Fibroblast of skin of right quadriceps (primary cell): ENCODE results near the gene C17orf113.
"Not testable (repeated sequence)": the region's sequence is repeated elsewhere in the genome, so short reads cannot be mapped to it uniquely, and the experiment has no call there.

Experiments used
- DNase-seq: peaks from one replicate; pipeline ENCODE4 v3.0.0-alpha.2; 2013

C17orf113 gene

GRCh38 chr17:42041619-42042018 lies 8.8 kb downstream of the C17orf113 start:
- DNase-seq: no peak

DNA sequence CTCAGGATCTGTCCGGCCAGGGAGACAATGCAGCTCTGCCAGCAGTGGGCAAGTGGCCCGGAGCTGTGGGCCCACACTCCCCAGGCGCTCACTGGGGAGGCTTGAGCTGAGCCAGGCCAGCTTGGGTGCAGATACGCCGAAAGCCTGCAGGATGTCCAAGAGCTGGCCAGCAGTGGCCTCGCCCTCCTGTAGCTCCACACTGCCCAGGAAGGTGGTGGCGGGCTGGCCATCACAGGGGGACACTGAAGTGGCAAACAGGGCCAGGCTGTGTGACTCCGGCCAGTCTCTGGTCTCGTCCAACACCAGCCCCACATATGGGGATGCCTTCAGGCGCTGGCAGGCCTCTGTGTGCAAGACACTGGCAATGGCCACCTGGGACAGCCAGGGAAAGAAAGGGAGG lies 9.6 kb downstream of the C17orf113 start:
- DNase-seq: no peak

DNA sequence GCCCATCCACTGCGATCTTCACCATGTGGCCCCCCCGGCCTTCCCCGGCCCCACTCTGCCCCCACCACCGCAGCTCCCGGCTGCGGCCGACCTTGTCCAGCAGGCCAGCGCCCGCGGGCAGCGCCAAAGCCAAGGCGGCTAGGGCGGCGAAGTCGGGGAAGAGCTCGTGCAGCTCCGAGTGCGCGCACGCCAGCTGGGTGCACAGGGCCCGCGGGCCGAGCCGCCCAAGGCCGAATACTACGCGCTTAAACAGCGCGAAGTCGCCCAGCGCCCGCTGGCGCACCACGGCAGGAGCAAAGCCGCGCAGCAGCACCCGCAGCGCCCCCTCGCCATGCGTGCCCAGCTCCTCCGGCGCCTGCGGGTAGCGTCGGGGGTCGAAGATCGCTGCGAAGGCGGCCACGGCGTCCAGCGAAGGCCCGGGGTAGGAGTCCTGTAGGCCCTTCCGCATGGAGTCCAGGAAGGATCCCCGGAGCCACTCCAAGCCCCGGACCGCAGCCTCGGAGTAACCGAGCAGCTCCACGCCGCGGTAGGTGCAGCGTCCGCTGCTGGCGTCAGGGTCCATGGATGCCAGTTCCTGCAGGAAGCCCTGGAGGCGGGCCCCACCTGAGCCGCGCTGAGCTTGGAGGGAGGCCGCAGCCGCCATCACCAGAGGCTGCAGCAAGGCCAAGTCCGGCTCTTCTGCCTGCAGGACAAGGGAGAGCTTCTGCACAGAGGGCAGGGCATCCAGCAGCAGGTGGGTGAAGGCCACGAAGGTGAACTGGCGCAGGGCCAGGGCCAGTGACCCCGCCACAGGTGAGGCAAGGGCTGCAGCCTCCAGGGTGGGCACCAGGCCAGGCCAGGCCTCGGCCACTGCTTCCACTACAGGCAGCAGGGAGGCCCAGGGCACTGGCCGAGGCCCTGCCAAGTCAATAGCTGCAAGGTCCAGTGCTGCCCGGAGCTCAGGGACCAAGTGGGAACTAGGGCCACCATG lies 10.3 kb downstream of the C17orf113 start:
- no peak for DNase-seq

- no peak for DNase-seq
Observed at GRCh38 chr17:42038221-42038973, 12.0 kb downstream of the C17orf113 start.

GRCh38 chr17:42034059-42034458 lies 16.3 kb downstream of the C17orf113 start:
- no peak for DNase-seq

DNA sequence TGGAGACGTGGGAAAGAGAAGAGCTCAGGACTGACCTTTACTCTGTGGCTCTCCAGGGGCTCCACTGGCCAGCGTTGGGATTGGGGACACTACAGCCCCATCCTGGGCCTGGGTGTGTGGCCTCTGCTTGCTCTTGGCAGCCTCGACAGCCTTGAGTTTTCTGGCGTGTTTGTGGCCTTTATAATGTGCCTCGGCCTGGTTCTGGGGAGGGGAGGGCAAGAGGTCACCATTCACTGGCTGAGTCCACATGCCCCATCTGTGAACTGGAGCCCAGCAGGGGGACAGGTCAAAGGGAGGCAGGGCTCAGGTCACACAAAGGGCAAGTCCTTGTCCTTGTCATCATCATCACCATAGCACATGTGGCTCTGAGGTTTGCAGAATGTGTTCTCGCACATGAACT lies 18.8 kb downstream of the C17orf113 start:
- no peak for DNase-seq

DNA sequence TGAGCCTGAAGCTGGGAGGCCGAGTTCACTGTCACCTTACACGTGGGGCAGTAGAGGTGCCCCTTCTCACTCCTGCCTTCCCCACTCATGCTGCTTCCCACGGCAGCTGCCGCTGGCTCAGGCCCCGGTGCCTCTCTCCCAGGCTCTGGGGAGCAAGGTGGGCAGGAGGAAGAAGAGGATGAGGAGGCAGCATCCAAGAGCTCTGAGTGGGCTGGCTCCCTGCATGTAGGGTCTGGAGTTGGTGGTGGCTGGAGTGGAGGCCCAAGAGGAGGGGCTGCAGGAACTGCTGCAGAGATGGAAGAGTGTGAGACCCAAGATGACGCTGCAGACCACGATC lies 21.6 kb downstream of the C17orf113 start:
- no peak for DNase-seq

GRCh38 chr17:42027961-42028790 lies 22.2 kb downstream of the C17orf113 start:
- DNase-seq: no peak

DNA sequence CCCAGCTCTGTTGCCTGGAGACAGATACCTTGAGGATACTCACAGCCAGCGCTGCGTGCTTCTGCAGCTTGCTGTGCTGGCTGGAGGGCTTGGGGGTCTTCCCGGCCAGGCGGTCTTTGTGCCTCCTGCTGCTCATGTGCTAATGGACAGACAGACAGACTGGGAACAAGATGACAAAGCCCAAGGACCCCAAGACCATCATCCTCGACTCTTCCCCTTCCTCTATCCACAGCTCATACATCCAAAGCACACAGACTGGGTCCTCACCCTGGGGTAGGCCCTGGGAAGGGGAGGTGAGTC lies 22.9 kb downstream of the C17orf113 start:
- no peak for DNase-seq

DNA sequence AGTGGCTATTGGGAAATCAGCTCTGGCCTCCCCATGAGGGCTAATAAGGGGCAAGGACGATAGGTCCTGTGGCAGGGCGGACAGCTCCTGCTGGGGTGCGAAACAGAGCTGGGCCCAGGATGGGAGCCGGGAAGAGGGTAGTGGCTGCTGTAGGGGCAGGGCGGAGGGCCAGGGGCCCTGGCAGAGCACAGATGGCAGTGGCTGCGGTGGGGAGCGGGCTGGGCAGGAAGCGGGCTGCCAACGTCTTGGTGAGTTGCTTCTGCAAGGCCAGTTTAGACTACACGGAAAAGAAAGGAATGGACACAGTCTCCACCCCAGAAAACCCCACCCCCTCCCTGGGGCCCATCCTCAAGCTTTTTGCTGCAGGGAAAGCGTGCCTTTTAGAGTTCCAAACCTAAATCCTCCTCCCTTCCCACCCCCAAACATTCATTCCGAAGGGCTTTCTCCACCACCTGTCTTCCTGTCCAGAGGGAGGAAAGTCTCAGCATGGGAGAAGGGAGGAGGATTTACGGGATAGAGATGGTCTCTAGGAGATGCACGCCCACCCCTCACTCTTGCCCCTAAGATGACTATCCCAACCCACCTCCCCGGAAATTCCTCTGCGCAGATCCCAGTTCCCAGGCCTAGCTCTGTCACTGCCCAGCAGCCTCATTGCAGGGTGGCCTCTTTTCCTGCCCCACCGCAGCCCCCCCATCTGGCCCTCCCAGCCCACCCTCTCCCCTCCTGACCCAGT lies 23.4 kb downstream of the C17orf113 start:
- DNase-seq: no peak

GRCh38 chr17:42025936-42026335 lies 24.5 kb downstream of the C17orf113 start:
- DNase-seq: no peak

DNA sequence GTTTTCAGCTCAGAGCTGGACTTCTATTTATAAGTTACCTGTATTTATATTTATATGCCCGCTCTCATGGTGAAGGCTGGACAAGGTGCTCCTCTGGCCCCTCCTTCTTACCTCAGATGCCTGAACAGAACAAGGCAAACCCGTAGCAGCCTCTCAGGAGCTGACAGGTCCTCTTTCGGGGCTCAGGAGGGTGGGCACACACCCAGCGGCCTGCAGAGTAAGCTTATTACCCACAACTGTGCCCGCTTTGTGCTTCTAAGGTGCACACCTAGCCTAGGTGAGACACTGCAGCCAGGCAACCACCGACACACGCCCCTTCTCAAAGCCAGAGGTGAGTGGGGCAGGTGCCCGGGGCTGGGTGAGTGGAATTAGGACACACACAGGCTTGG lies 25.2 kb downstream of the C17orf113 start:
- no peak for DNase-seq

DNA sequence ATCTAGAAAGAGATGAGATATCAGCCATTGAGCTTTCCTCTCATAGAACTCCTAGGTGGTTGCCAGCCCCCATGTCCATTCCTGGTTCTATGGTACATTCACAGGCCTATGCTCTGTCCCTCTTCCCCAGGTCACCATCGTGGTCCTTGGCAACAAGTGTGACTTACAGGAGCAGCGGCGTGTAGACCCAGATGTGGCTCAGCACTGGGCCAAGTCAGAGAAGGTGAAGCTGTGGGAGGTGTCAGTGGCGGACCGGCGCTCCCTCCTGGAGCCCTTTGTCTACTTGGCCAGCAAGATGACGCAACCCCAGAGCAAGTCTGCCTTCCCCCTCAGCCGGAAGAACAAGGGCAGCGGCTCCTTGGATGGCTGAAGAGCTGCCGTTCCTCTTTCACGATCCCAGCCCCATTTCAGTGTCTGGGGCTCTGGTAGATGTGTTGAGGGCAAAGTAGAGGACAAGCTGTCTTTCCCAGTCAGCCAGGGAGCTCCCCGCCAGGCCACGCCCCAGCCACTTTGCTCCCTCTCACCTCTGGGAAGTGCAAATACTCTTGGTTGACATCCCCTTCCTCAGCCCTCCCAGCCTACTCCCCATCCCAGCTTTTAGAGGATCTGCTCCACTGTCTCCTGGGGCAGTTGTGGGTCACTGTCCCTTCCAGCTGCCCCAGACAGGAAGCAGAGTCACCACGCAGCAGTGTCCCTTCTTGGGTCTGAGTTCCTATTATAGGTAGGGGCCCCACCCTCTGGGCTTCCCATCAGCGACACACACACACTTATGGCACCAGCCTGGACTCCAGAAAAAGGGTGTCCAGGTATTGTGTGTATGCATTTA lies 26.7 kb downstream of the C17orf113 start:
- no peak for DNase-seq

DNA sequence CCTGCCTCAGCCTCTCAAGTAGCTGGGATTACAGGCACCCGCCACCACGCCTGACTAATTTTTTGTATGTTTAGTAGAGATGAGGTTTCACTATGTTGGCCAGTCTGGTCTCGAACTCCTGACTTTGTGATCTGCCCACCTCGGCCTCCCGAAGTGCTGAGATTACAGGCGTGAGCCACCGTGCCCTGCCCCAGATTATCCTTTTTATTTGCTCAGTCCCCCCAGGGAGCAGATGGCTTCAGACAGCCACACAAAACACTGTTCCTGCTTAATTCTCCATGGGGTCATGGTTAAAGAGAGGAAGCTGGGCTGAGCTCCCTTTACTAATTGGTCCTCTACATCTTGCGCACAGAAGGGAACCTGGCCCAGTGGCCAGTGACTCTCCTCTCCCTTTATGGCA lies 29.6 kb downstream of the C17orf113 start:
- DNase-seq: not testable (repeated sequence)

- DNase-seq: peak; percentile 87
Observed at GRCh38 chr17:42019509-42020404, 30.6 kb downstream of the C17orf113 start, which contains the start of gene NKIRAS2. NKIRAS2 (plus strand) TSS chr17:42020090; CDS start chr17:42021578, 1,488 bp downstream.

DNA sequence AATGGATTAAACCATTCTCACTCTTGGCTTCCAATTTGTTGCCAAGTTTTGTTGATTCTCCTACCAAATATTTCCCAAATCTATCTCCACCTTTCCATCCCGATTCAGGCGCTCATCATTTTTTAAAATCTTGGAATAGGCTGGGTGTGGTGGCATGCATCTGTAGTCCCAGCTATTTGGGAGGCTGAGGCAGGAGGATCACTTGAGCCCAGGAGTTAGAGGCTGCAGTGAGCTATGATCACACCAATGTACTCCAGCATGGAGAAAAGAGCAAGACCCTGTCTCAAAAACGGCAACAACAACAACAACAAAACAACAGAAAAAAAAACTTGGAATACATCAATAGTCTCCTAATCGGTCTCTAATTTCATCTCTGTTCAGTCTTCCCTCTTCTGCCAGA lies 31.4 kb downstream of the C17orf113 start:
- no peak for DNase-seq

DNA sequence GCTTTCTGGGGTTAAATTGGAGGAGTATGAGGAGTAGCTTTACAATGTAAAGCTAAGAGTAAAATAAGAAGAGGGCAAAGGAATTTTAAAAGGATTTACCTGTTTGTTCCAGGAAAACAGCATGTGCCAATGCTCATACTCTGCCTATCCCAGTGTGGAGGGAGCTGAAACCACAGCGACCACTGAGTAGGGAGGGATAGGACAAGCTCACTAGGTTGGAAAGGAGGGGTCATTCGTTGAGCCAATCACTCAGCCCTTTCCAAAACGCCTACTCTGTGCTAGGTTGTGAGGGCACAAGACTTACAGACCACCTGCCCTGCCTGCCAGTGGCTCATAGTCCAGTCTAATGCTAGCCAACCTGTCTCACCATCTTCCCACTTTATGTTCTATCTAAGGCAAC lies 32.1 kb downstream of the C17orf113 start:
- no peak for DNase-seq

- no peak for DNase-seq
Observed at GRCh38 chr17:42017866-42018200, 32.6 kb downstream of the C17orf113 start.

DNA sequence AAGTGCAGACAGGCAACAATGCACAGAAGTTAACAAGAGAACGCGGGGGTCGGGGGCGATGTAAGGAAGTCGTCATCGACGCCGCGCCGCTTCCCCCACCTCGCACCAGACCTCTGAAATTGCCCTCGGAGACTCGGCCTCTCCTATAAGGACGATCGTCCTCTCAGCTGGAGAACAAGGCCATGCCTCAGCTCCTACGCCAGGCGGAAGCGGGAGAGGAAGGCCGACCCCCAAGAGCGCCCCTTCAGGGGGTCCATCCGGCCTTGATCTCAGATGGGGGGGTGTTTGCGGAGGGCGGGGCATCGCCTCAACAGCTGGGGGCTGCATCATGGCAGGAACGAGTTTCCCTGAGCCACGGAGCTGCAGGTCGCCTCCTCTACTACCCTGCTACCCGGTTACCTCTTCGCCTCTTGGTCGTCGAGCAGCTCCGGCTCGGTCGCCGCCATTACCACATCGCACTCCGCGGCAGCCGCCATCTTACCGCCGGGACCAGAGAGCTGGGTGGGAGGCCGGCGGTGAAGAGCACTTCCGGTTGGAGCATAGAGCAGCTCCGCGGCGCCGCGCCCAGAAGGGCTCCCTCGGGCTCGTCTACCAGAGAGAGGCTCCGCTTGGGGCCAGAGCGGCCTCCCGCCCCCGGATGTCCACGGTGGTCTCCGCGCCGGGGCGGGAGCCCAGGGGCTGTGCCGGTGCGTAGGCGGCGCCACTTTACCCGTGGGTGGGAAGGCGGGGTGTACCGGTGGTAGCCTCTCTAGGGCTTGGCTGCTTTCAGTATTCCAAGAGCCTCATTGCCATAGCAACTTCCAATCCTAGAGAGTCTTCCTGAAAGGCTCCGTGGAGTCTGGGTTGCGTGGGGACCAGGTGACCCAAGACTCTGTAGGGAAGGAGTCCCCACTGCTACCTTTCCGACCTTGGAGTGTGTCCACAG lies 33.2 kb downstream of the C17orf113 start, which contains the start of gene DNAJC7:
Gene DNAJC7 (minus strand): TSS at position 499 of the 925 bp plus-strand sequence. CDS start 23 bp downstream, at position 476.
- peak; percentile 91 for DNase-seq
